ENCODE data around the gene COL25A1. TPM values are rescaled to one million over a fixed set of nuclear protein-coding genes. Genes with fewer than 3 reads are reported as not detected.

The COL25A1 gene
- 1.9 and 3.3 TPM in 2 replicates for total RNA-seq
- polyA plus RNA-seq = 0.28 and 0.95 TPM in 2 replicates

- Histone ChIP-seq H3K4me3 (peak within 1 kb of the TSS; percentile 89), H3K27me3 (peaks cover 56% of the 10 kb centered on the region)
Observed at GRCh38 chr4:109302361-109303139, at the start of gene COL25A1. Gene COL25A1, minus strand, starts transcription at chr4:109302658.

DNA sequence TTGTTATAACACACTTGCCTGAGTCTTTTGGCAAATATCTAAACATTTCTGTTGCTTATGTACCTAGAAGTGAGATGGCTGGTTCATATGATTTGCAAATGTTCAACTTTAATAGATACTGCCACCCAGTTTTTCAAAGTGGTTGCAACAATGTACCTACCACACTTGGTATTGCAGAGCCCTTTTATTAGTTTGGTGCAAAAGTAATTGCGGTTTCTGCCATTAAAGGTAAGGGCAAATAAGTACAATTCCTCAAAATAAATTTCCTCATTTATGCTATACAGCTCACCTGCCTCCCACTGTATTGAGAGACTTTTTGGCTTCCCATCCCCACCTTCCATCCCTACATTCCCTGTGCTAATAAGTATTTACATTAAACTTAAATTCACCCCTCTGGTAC lies 47.7 kb upstream of the COL25A1 start:
- Histone ChIP-seq H4K20me1 (ENCODE audit: insufficient read depth, poor library complexity, severe bottlenecking) (no peaks in the 10 kb centered on the region), H3K27me3 (no peaks in the 10 kb centered on the region), H3K36me3 (replicated peaks; ENCODE audit: insufficient read depth, low read depth) (no peaks in the 10 kb centered on the region), H3K4me1 (ENCODE audit: insufficient read depth) (no peaks in the 10 kb centered on the region), H3K27ac (no peak overlapping the region), H3K4me3 (no peak overlapping the region), H2AFZ (no peak overlapping the region), H3K4me2 (no peak overlapping the region), H3K9me3 (ENCODE audit: low read depth) (no peaks in the 10 kb centered on the region), H3K9me2 (replicated peaks; ENCODE audit: insufficient read depth) (no peaks in the 10 kb centered on the region), H3K79me2 (no peaks in the 10 kb centered on the region)
- TF ChIP-seq CTCF (IDR thresholded peaks at IDR 0.05; ENCODE audit: poor library complexity) = no peak
- no peak for TF ChIP-seq EZH2phosphoT487 (IDR thresholded peaks at IDR 0.05; ENCODE audit: low read depth, severe bottlenecking, unreplicated experiment)
- TF ChIP-seq EZH2 (IDR thresholded peaks at IDR 0.05; ENCODE audit: borderline replicate concordance) = no peak
- no peak for DNase-seq (ENCODE audit: low spot score)
- 89% methylated on average over 1 of the region's 1 CpG for WGBS (ENCODE audit: low lambda C conversion rate, missing lambda C conversion rate)

More at GRCh38 chr4:109302361-109303139, at the start of gene COL25A1:
- Histone ChIP-seq H3K4me2 (peak within 1 kb of the TSS; percentile 99), H3K36me3 (replicated peaks; ENCODE audit: insufficient read depth, low read depth) (no peaks in the 10 kb centered on the region), H2AFZ (peak within 1 kb of the TSS; percentile 98), H3K27ac (no peak within 1 kb of the TSS), H4K20me1 (ENCODE audit: insufficient read depth, poor library complexity, severe bottlenecking) (no peaks in the 10 kb centered on the region), H3K4me1 (ENCODE audit: insufficient read depth) (peaks cover 7% of the 10 kb centered on the region), H3K9me2 (replicated peaks; ENCODE audit: insufficient read depth) (no peaks in the 10 kb centered on the region), H3K9me3 (ENCODE audit: low read depth) (no peaks in the 10 kb centered on the region), H3K79me2 (no peaks in the 10 kb centered on the region)
- DNase-seq (ENCODE audit: low spot score) = peak; percentile 75
- TF ChIP-seq CTCF (IDR thresholded peaks at IDR 0.05; ENCODE audit: poor library complexity) (no peak), EZH2 (IDR thresholded peaks at IDR 0.05; ENCODE audit: borderline replicate concordance) (peak; percentile 45)
- WGBS (ENCODE audit: low lambda C conversion rate, missing lambda C conversion rate) = under 1% methylated on average over 64 of the region's 76 CpGs

GRCh38 chr4:109334129-109335105 lies 32.0 kb upstream of the COL25A1 start:
- Histone ChIP-seq H3K4me2 (no peak overlapping the region), H3K4me3 (no peak overlapping the region), H3K9me3 (ENCODE audit: low read depth) (no peaks in the 10 kb centered on the region), H2AFZ (no peak overlapping the region), H4K20me1 (ENCODE audit: insufficient read depth, poor library complexity, severe bottlenecking) (no peaks in the 10 kb centered on the region), H3K9me2 (replicated peaks; ENCODE audit: insufficient read depth) (no peaks in the 10 kb centered on the region), H3K36me3 (replicated peaks; ENCODE audit: insufficient read depth, low read depth) (no peaks in the 10 kb centered on the region), H3K4me1 (ENCODE audit: insufficient read depth) (no peaks in the 10 kb centered on the region), H3K27me3 (no peaks in the 10 kb centered on the region), H3K27ac (no peak overlapping the region), H3K79me2 (no peaks in the 10 kb centered on the region)
- TF ChIP-seq EZH2 (IDR thresholded peaks at IDR 0.05; ENCODE audit: borderline replicate concordance) (no peak), CTCF (IDR thresholded peaks at IDR 0.05; ENCODE audit: poor library complexity) (no peak), EZH2phosphoT487 (IDR thresholded peaks at IDR 0.05; ENCODE audit: low read depth, severe bottlenecking, unreplicated experiment) (no peak)
- no peak for DNase-seq (ENCODE audit: low spot score)
- 73% methylated on average over 10 of the region's 10 CpGs for WGBS (ENCODE audit: low lambda C conversion rate, missing lambda C conversion rate)

All from hepatocyte (in vitro differentiated cells).